ENCODE results near the gene ARRDC3. TPM values are rescaled to one million over a fixed set of nuclear protein-coding genes. Genes with fewer than 3 reads are reported as not detected.

ARRDC3 gene
- total and polyA plus RNA-seq, 9 of the 15 experiments (the other 6 are each of a cell fraction or from before 2014, with no cell fraction given), result 15.3 to 58.1 (median 39.4) TPM

- TF ChIP-seq TCFL5 (CRISPR knock-in tag; conservative IDR thresholded peaks at IDR 0.05), result 0 out of 2 replicates have a peak, but pooled peaks have one; percentile 37
- TF ChIP-seq TEAD4 (IDR thresholded peaks at IDR 0.05; ENCODE audit: low read length), result no peak
- TF ChIP-seq TEAD4 (CRISPR knock-in tag; IDR thresholded peaks at IDR 0.05; ENCODE audit: borderline replicate concordance), result no peak
- TF ChIP-seq ILK (tag; IDR thresholded peaks at IDR 0.05; ENCODE audit: borderline replicate concordance, low read depth), result no peak
- TF ChIP-seq ZNF740 (CRISPR knock-in tag; IDR thresholded peaks at IDR 0.05), result no peak
- 0 out of 4 replicates have a peak, but pooled peaks of 1 of the 2 experiments have one; percentile 20 for TF ChIP-seq ZNF740 (tag; IDR thresholded peaks at IDR 0.05)
- TF ChIP-seq ZNF134 (CRISPR knock-in tag; conservative IDR thresholded peaks at IDR 0.05), result no peak
- TF ChIP-seq NR2C2 (CRISPR knock-in tag; IDR thresholded peaks at IDR 0.05), result no peak
- TF ChIP-seq NR2C2 (tag; IDR thresholded peaks at IDR 0.05), result no peak
- TF ChIP-seq ZNF408 (CRISPR knock-in tag; IDR thresholded peaks at IDR 0.05; ENCODE audit: low read depth), result no peak
- TF ChIP-seq TAL1 (IDR thresholded peaks at IDR 0.05), result no peak
- no peak for TF ChIP-seq NCOA6 (IDR thresholded peaks at IDR 0.05)
- no peak for TF ChIP-seq RBM22 (IDR thresholded peaks at IDR 0.05; ENCODE audit: low read depth, low read length, poor library complexity, severe bottlenecking)
- no peak for TF ChIP-seq CREB3 (tag; conservative IDR thresholded peaks at IDR 0.05; ENCODE audit: low read depth)
- TF ChIP-seq IFI16 (CRISPR knock-in tag; IDR thresholded peaks at IDR 0.05), result no peak
- peak; percentile 79 for TF ChIP-seq BRD9 (IDR thresholded peaks at IDR 0.05; ENCODE audit: low read depth, partially characterized antibody)
- TF ChIP-seq NBN (IDR thresholded peaks at IDR 0.05; ENCODE audit: low read depth), result 0 out of 2 replicates have a peak, but pooled peaks have one; percentile 17
- no peak for TF ChIP-seq PTTG1 (tag; IDR thresholded peaks at IDR 0.05; ENCODE audit: low read depth)
- no peak for TF ChIP-seq ZSCAN29 (IDR thresholded peaks at IDR 0.05)
- TF ChIP-seq HDAC6 (IDR thresholded peaks at IDR 0.05; ENCODE audit: low read depth, low read length), result no peak
These were observed 3.7 kb downstream of the ARRDC3 start (continued) for GRCh38 chr5:91379246-91379913.
